GM23338 (cell line): ENCODE results near the gene MCUB. TPM values are rescaled to one million over a fixed set of nuclear protein-coding genes. Genes with fewer than 3 reads are reported as not detected.

ENCODE experiments used
- ATAC-seq: fragments of 200-7000 bp; cut with Tn5 transposase; 3 replicates; pipeline ENCODE4 v1.9.1; 2020
- DNase-seq: peaks from one replicate; pipeline ENCODE4 v3.0.0-alpha.2; 2015; ENCODE audit warnings: low spot score
- H2AFZ ChIP-seq: fragments of 200-600 bp; sonication (generic); 2 replicates; pipeline ENCODE4 v1.8.0; 2016; ENCODE audit warnings: antibody characterized with exemption, mild to moderate bottlenecking, moderate library complexity
- H3F3A ChIP-seq: fragments of 200-600 bp; sonication (generic); replicated peaks from 2 replicates; pipeline ENCODE4 v1.8.0; 2017; ENCODE audit warnings: antibody characterized with exemption, mixed run types, low read depth
- H3K27ac ChIP-seq: fragments of 200-600 bp; sonication (generic); 2 replicates; pipeline ENCODE4 v1.6.1; 2016; ENCODE audit warnings: low read depth
- H3K27me3 ChIP-seq: fragments of 200-600 bp; sonication (generic); 2 replicates; pipeline ENCODE4 v1.8.0; 2016; ENCODE audit warnings: mild to moderate bottlenecking, mixed run types, moderate library complexity; ENCODE audit not compliant: insufficient read depth
- H3K36me3 ChIP-seq: fragments of 200-600 bp; sonication (generic); 2 replicates; pipeline ENCODE4 v1.8.0; 2016; ENCODE audit warnings: mild to moderate bottlenecking; ENCODE audit not compliant: insufficient read depth
- H3K4me1 ChIP-seq: fragments of 200-600 bp; sonication (generic); 2 replicates; pipeline ENCODE4 v1.8.0; 2016; ENCODE audit warnings: mild to moderate bottlenecking, moderate library complexity; ENCODE audit not compliant: insufficient read depth
- H3K4me2 ChIP-seq: fragments of 200-600 bp; sonication (generic); 2 replicates; pipeline ENCODE4 v1.7.1; 2017; ENCODE audit warnings: mixed run types
- H3K4me3 ChIP-seq: fragments of 200-600 bp; sonication (generic); 2 replicates; pipeline ENCODE4 v1.6.1; 2016; ENCODE audit warnings: mixed run types
- H3K79me2 ChIP-seq: fragments of 200-600 bp; sonication (generic); replicated peaks from 2 replicates; pipeline ENCODE4 v1.8.0; 2017; ENCODE audit warnings: mild to moderate bottlenecking; ENCODE audit not compliant: insufficient read depth
- H3K9me2 ChIP-seq: fragments of 200-600 bp; sonication (generic); 2 replicates; pipeline ENCODE4 v1.8.0; 2017; ENCODE audit not compliant: insufficient read depth
- H4K20me1 ChIP-seq: fragments of 200-600 bp; sonication (generic); replicated peaks from 2 replicates; pipeline ENCODE4 v1.8.0; 2017; ENCODE audit warnings: mild to moderate bottlenecking; ENCODE audit not compliant: insufficient read depth
- H3K27ac Mint-ChIP-seq: 2 replicates; pipeline ENCODE4 v1.8.0; 2020; ENCODE audit warnings: inconsistent platforms, mild to moderate bottlenecking, moderate library complexity, mixed read lengths
- H3K27me3 Mint-ChIP-seq: 3 replicates; pipeline ENCODE4 v1.8.0; 2022; ENCODE audit warnings: low read depth, mild to moderate bottlenecking, moderate library complexity, mixed read lengths, inconsistent platforms; ENCODE audit not compliant: insufficient read depth, poor library complexity
- H3K36me3 Mint-ChIP-seq: 3 replicates; pipeline ENCODE4 v1.8.0; 2021; ENCODE audit warnings: low read depth, mild to moderate bottlenecking, inconsistent platforms, moderate library complexity, mixed read lengths
- H3K4me1 Mint-ChIP-seq: 3 replicates; pipeline ENCODE4 v1.8.0; 2020; ENCODE audit warnings: mild to moderate bottlenecking, inconsistent platforms, mixed read lengths
- H3K4me3 Mint-ChIP-seq: 3 replicates; pipeline ENCODE4 v1.8.0; 2021; ENCODE audit warnings: moderate library complexity, mild to moderate bottlenecking, inconsistent platforms, mixed read lengths
- H3K9me3 Mint-ChIP-seq: 3 replicates; pipeline ENCODE4 v1.8.0; 2020; ENCODE audit warnings: moderate library complexity, mild to moderate bottlenecking, inconsistent platforms, mixed read lengths
- ETS1 ChIP-seq: IDR thresholded peaks from 2 replicates; pipeline ENCODE4 v1.6.1; 2016; ENCODE audit warnings: antibody characterized with exemption
- EZH2 ChIP-seq: fragments of 200-600 bp; sonication (generic); IDR thresholded peaks from one replicate; pipeline ENCODE4 v1.8.0; 2017; ENCODE audit warnings: antibody characterized with exemption, mild to moderate bottlenecking, low read depth; ENCODE audit not compliant: unreplicated experiment
- EZH2phosphoT487 ChIP-seq: fragments of 200-600 bp; sonication (generic); IDR thresholded peaks from one replicate; pipeline ENCODE4 v1.8.1; 2018; ENCODE audit warnings: antibody characterized with exemption; ENCODE audit not compliant: unreplicated experiment
- JUNB ChIP-seq: IDR thresholded peaks from one replicate; pipeline ENCODE4 v1.6.1; 2016; ENCODE audit warnings: antibody characterized with exemption; ENCODE audit not compliant: unreplicated experiment
- NANOG ChIP-seq: IDR thresholded peaks from 2 replicates; pipeline ENCODE4 v1.6.1; 2016; ENCODE audit warnings: antibody characterized with exemption, borderline replicate concordance
- REST ChIP-seq: IDR thresholded peaks from one replicate; pipeline ENCODE4 v1.6.1; 2018; ENCODE audit warnings: antibody characterized with exemption; ENCODE audit not compliant: unreplicated experiment
- ZNF114 ChIP-seq: fragments of 250-450 bp; sonication (Bioruptor Pico); IDR thresholded peaks from 2 replicates; pipeline ENCODE4 v1.5.0; 2020; ENCODE audit warnings: mild to moderate bottlenecking, moderate library complexity
- ZNF331 ChIP-seq: fragments of 250-450 bp; sonication (Bioruptor Pico); IDR thresholded peaks from 2 replicates; pipeline ENCODE4 v1.5.0; 2020; ENCODE audit warnings: low read depth, mild to moderate bottlenecking, moderate library complexity
- polyA plus RNA-seq: library from polyadenylated mRNA; unstranded; fragments of >200 nt; fragmentation: Nextera tagmentation; extraction: Ambion mirVana; gene quantifications from 2 replicates; pipeline ENCODE4 v1.2.1, GENCODE V29; 2016
- total RNA-seq: library from RNA; depleted of rRNA; stranded (reverse); fragments of >200 nt; shearing (Covaris generic); gene quantifications from 2 replicates; pipeline ENCODE4 v1.2.3, GENCODE V29; 2014

MCUB gene
- total and polyA plus RNA-seq, 2 experiments from 2014 or later, result 21.7 to 97.9 TPM

GRCh38 chr4:109698656-109699055 is 138.6 kb downstream of the MCUB start:
- TF ChIP-seq REST (no peak), JUNB (no peak), ZNF114 (CRISPR knock-in tag) (no peak), ETS1 (no peak)
- H3K27ac ChIP-seq, result no peak overlapping the region
- Mint-ChIP-seq H3K27me3 (peaks cover 10% of the 10 kb centered on the region), H3K9me3 (no peaks in the 10 kb centered on the region; the same call in 2 of the 3 replicates), H3K4me3 (no peak overlapping the region), H3K4me1 (peaks cover 17% of the 10 kb centered on the region), H3K27ac (no peak overlapping the region), H3K36me3 (peaks cover 46% of the 10 kb centered on the region)
- H3K4me2 ChIP-seq, result no peak overlapping the region
- H4K20me1 ChIP-seq, result peaks cover 3% of the 10 kb centered on the region; the same call in 1 of the 2 replicates
- H3K4me3 ChIP-seq, result no peak overlapping the region
- DNase-seq (no peak), ATAC-seq (no peak)
- H3K9me2 ChIP-seq, result no peaks in the 10 kb centered on the region
- H3K4me1 ChIP-seq, result peaks cover 9% of the 10 kb centered on the region
- no peak overlapping the region for H2AFZ ChIP-seq
- peaks cover 8% of the 10 kb centered on the region; the same call in 1 of the 2 replicates for H3F3A ChIP-seq
- peaks cover 6% of the 10 kb centered on the region; the same call in 1 of the 2 replicates for H3K36me3 ChIP-seq
- peaks cover 30% of the 10 kb centered on the region for H3K79me2 ChIP-seq
- no peaks in the 10 kb centered on the region for H3K27me3 ChIP-seq

GRCh38 chr4:109699553-109700225 is 139.6 kb downstream of the MCUB start:
- Mint-ChIP-seq H3K27me3 (peaks cover 10% of the 10 kb centered on the region), H3K9me3 (no peaks in the 10 kb centered on the region; the same call in 2 of the 3 replicates)
- TF ChIP-seq REST (no peak), ZNF331 (no peak), NANOG (no peak), EZH2phosphoT487 (no peak), EZH2 (no peak)

More at GRCh38 chr4:109699553-109700225, 139.6 kb downstream of the MCUB start:
- no peak overlapping the region for H2AFZ ChIP-seq
- H3K27ac ChIP-seq, result no peak overlapping the region; the same call in 1 of the 2 replicates
- H3K4me3 ChIP-seq, result no peak overlapping the region
- H3K4me3 Mint-ChIP-seq, result no peak overlapping the region
- no peaks in the 10 kb centered on the region for H3K9me2 ChIP-seq
- H4K20me1 ChIP-seq, result peaks cover 3% of the 10 kb centered on the region; the same call in 1 of the 2 replicates
- peaks cover 22% of the 10 kb centered on the region for H3K4me1 Mint-ChIP-seq
- no peaks in the 10 kb centered on the region for H3K36me3 ChIP-seq
- peaks cover 37% of the 10 kb centered on the region for H3K36me3 Mint-ChIP-seq
- H3K4me2 ChIP-seq, result no peak overlapping the region
- no peak for DNase-seq
- H3F3A ChIP-seq, result peaks cover 11% of the 10 kb centered on the region; the same call in 1 of the 2 replicates
- H3K79me2 ChIP-seq, result peaks cover 30% of the 10 kb centered on the region
- H3K4me1 ChIP-seq, result peaks cover 16% of the 10 kb centered on the region
- peak overlapping the region; percentile 83; the same call in 1 of the 2 replicates for H3K27ac Mint-ChIP-seq
- H3K27me3 ChIP-seq, result no peaks in the 10 kb centered on the region
- ATAC-seq, result no peak
